IMR-90 (cell line): ENCODE results near the gene DOCK2. TPM values are rescaled to one million over a fixed set of nuclear protein-coding genes. Genes with fewer than 3 reads are reported as not detected.

Experiments
- ATAC-seq: fragments of 200-7000 bp; cut with Tn5 transposase; 2 replicates; pipeline ENCODE4 v1.9.1; 2020; ENCODE audit warnings: low read depth, mild to moderate bottlenecking, moderate library complexity
- BruUV-seq: library from RNA; stranded (reverse); fragments of 400-500 nt; replicated peaks from 2 replicates; lab custom pipeline; 2021; lab: Mats Ljungman, UMichigan
- CTCF ChIA-PET: fragments of 300-600 bp; formaldehyde crosslinking; extraction: SDS; loops from one replicate; lab custom pipeline; 2021; ENCODE audit warnings: antibody characterized with exemption; lab: Yijun Ruan, JAX
- POLR2A ChIA-PET: fragments of 300-600 bp; sonication (Branson Sonifier 250); formaldehyde crosslinking; loops from one replicate; lab custom pipeline; 2022; ENCODE audit warnings: antibody characterized with exemption; ENCODE audit not compliant: unreplicated experiment; lab: Charles Lee
- DNase-seq: peaks from one replicate; pipeline ENCODE4 v3.0.0; 2013
- H2AFZ ChIP-seq: replicated peaks from 2 replicates; pipeline ENCODE3; 2013; ENCODE audit warnings: low read length, mild to moderate bottlenecking; ENCODE audit not compliant: poor library complexity
- H2AK5ac ChIP-seq: 2 replicates; pipeline ENCODE4 v1.6.1; 2013; ENCODE audit warnings: low read depth, low read length, inconsistent platforms
- H2AK9ac ChIP-seq: replicated peaks from 2 replicates; pipeline ENCODE3; 2013; ENCODE audit warnings: mild to moderate bottlenecking, low read depth, low read length, moderate library complexity; ENCODE audit not compliant: poor library complexity
- H2BK120ac ChIP-seq: 2 replicates; pipeline ENCODE4 v1.6.1; 2013; ENCODE audit warnings: low read depth, low read length, inconsistent platforms
- H2BK15ac ChIP-seq: 3 replicates; pipeline ENCODE4 v1.6.1; 2013; ENCODE audit warnings: low read depth, low read length, inconsistent platforms
- H2BK20ac ChIP-seq: 2 replicates; pipeline ENCODE4 v1.6.1; 2013; ENCODE audit warnings: low read depth, mild to moderate bottlenecking, inconsistent platforms, low read length, moderate library complexity
- H2BK5ac ChIP-seq: 2 replicates; pipeline ENCODE4 v1.6.1; 2013; ENCODE audit warnings: mild to moderate bottlenecking, low read depth, low read length, inconsistent platforms; ENCODE audit not compliant: poor library complexity, severe bottlenecking
- H3K14ac ChIP-seq: replicated peaks from 2 replicates; pipeline ENCODE4 v1.6.1; 2013; ENCODE audit warnings: low read depth, low read length, inconsistent platforms
- H3K18ac ChIP-seq: 2 replicates; pipeline ENCODE4 v1.6.1; 2013; ENCODE audit warnings: low read depth, low read length, control low read depth
- H3K23ac ChIP-seq: 2 replicates; pipeline ENCODE4 v1.6.1; 2013; ENCODE audit warnings: low read depth, low read length, inconsistent platforms
- H3K27ac ChIP-seq: 2 replicates; pipeline ENCODE4 v1.5.1; 2013; ENCODE audit warnings: mild to moderate bottlenecking, control low read depth, low read length; ENCODE audit not compliant: insufficient read depth
- H3K27me3 ChIP-seq: 2 replicates; pipeline ENCODE4 v1.6.1; 2013; ENCODE audit warnings: low read length; ENCODE audit not compliant: control insufficient read depth, insufficient read depth
- H3K36me3 ChIP-seq: 2 replicates; pipeline ENCODE4 v1.6.1; 2013; ENCODE audit warnings: low read length, mixed read lengths; ENCODE audit not compliant: control insufficient read depth, insufficient read depth
- H3K4ac ChIP-seq: 2 replicates; pipeline ENCODE4 v1.6.1; 2013; ENCODE audit warnings: low read depth, low read length, inconsistent platforms
- H3K4me1 ChIP-seq: 2 replicates; pipeline ENCODE4 v1.6.1; 2013; ENCODE audit warnings: low read length, mixed read lengths; ENCODE audit not compliant: control insufficient read depth, insufficient read depth
- H3K4me2 ChIP-seq: 2 replicates; pipeline ENCODE4 v1.6.1; 2013; ENCODE audit warnings: low read depth, mild to moderate bottlenecking, control low read depth, low read length, moderate library complexity
- H3K4me3 ChIP-seq: 2 replicates; pipeline ENCODE4 v1.5.1; 2013; ENCODE audit warnings: low read depth, mild to moderate bottlenecking, control low read depth, low read length, moderate library complexity; ENCODE audit not compliant: insufficient read depth
- H3K56ac ChIP-seq: 2 replicates; pipeline ENCODE4 v1.6.1; 2013; ENCODE audit warnings: low read length, inconsistent platforms; ENCODE audit not compliant: insufficient read depth; ENCODE audit errors: extremely low read depth
- H3K79me1 ChIP-seq, 2 experiments: 2 replicates each; pipeline ENCODE4 v1.6.1; 2013; ENCODE audit warnings: low read length in 2 of 2, inconsistent platforms in 1 of 2, low read depth in 1 of 2
- H3K9ac ChIP-seq: 2 replicates; pipeline ENCODE4 v1.6.1; 2013; ENCODE audit warnings: low read depth, low read length, control low read depth
- H3K9me1 ChIP-seq: 2 replicates; pipeline ENCODE4 v1.6.1; 2013; ENCODE audit warnings: low read length, inconsistent platforms; ENCODE audit not compliant: insufficient read depth
- H3K9me3 ChIP-seq: 2 replicates; pipeline ENCODE4 v1.6.1; 2013; ENCODE audit warnings: low read length; ENCODE audit not compliant: control insufficient read depth, insufficient read depth
- H4K20me1 ChIP-seq: 2 replicates; pipeline ENCODE4 v1.6.1; 2013; ENCODE audit warnings: low read length, inconsistent platforms; ENCODE audit not compliant: insufficient read depth
- H4K5ac ChIP-seq: 2 replicates; pipeline ENCODE4 v1.6.1; 2013; ENCODE audit warnings: mild to moderate bottlenecking, low read depth, low read length, control low read depth
- H4K8ac ChIP-seq, 2 experiments: 2 replicates each; pipeline ENCODE4 v1.6.1; 2013; ENCODE audit warnings: low read depth in 2 of 2, low read length in 2 of 2, control low read depth in 1 of 2, inconsistent platforms in 1 of 2
- H4K91ac ChIP-seq: 2 replicates; pipeline ENCODE4 v1.6.1; 2013; ENCODE audit warnings: low read depth, low read length, inconsistent platforms; ENCODE audit not compliant: insufficient read depth
- BHLHE40 ChIP-seq: fragments of 150-350 bp; IDR thresholded peaks from 2 replicates; pipeline ENCODE4 v1.6.1; 2016; ENCODE audit warnings: mild to moderate bottlenecking, low read depth, low read length
- CEBPB ChIP-seq: IDR thresholded peaks from 2 replicates; pipeline ENCODE4 v1.6.1; 2012; ENCODE audit warnings: low read depth, low read length, improper control_type of control experiment
- CHD1 ChIP-seq: IDR thresholded peaks from 2 replicates; pipeline ENCODE4 v1.6.1; 2012; ENCODE audit warnings: low read depth, low read length, improper control_type of control experiment
- CTCF ChIP-seq: conservative IDR thresholded peaks from 2 replicates; pipeline ENCODE4 v1.5.1; 2012; ENCODE audit warnings: mild to moderate bottlenecking, low read depth, low read length, improper control_type of control experiment
- ELK1 ChIP-seq: fragments of 150-350 bp; IDR thresholded peaks from 2 replicates; pipeline ENCODE4 v1.6.1; 2016; ENCODE audit warnings: low read depth, mild to moderate bottlenecking, low read length, moderate library complexity, borderline replicate concordance
- FOS ChIP-seq: fragments of 150-350 bp; IDR thresholded peaks from 2 replicates; pipeline ENCODE4 v1.6.1; 2016; ENCODE audit warnings: low read depth, low read length
- MAFK ChIP-seq: IDR thresholded peaks from 2 replicates; pipeline ENCODE4 v1.6.1; 2012; ENCODE audit warnings: low read depth, low read length, improper control_type of control experiment
- MAZ ChIP-seq: IDR thresholded peaks from 2 replicates; pipeline ENCODE4 v1.6.1; 2012; ENCODE audit warnings: low read depth, mild to moderate bottlenecking, low read length, improper control_type of control experiment, moderate library complexity, borderline replicate concordance
- MXI1 ChIP-seq: IDR thresholded peaks from 2 replicates; pipeline ENCODE4 v1.6.1; 2012; ENCODE audit warnings: low read depth, mild to moderate bottlenecking, low read length, moderate library complexity, borderline replicate concordance
- NFE2L2 ChIP-seq: fragments of 150-350 bp; IDR thresholded peaks from 2 replicates; pipeline ENCODE4 v1.6.1; 2016; ENCODE audit warnings: low read depth, mild to moderate bottlenecking, low read length
- POLR2A ChIP-seq: IDR thresholded peaks from 2 replicates; pipeline ENCODE4 v1.6.1; 2012; ENCODE audit warnings: mild to moderate bottlenecking, low read depth, low read length
- RAD21 ChIP-seq: IDR thresholded peaks from 2 replicates; pipeline ENCODE4 v1.6.1; 2012; ENCODE audit warnings: low read length, improper control_type of control experiment
- RCOR1 ChIP-seq: IDR thresholded peaks from 2 replicates; pipeline ENCODE4 v1.6.1; 2012; ENCODE audit warnings: mild to moderate bottlenecking, low read length, improper control_type of control experiment; ENCODE audit not compliant: insufficient replicate concordance
- RFX5 ChIP-seq: IDR thresholded peaks from 2 replicates; pipeline ENCODE4 v1.8.0; 2012; ENCODE audit warnings: low read depth, mild to moderate bottlenecking, low read length, moderate library complexity
- SMC3 ChIP-seq: fragments of 150-350 bp; IDR thresholded peaks from 2 replicates; pipeline ENCODE4 v1.6.1; 2016; ENCODE audit warnings: low read depth, mild to moderate bottlenecking, antibody characterized with exemption, low read length, moderate library complexity
- USF2 ChIP-seq: fragments of 150-350 bp; IDR thresholded peaks from 2 replicates; pipeline ENCODE4 v1.6.1; 2017; ENCODE audit warnings: mild to moderate bottlenecking, antibody characterized with exemption, low read length, low read depth
- WGBS, 2 experiments: methylation state at CpG; one replicate each; pipeline versions ENCODE4 v1.1.5 to v1.1.7; 2013; ENCODE audit warnings: missing lambda C conversion rate in 2 of 2; ENCODE audit not compliant: insufficient read length in 1 of 2; ENCODE audit errors: extremely low coverage in 2 of 2; 5-methylcytosine and 5-hydroxymethylcytosine counted together
- dilution Hi-C: fragments of 300-500 bp; cut with HindIII; formaldehyde crosslinking; loops from one replicate; pipeline ENCODE4 v1.14.3; 2018; ENCODE audit warnings: low sequenced_read_pairs; ENCODE audit not compliant: unreplicated experiment
- in situ Hi-C: fragments of 300-500 bp; cut with MboI; formaldehyde crosslinking; loops from 3 replicates; pipeline ENCODE4 v1.14.3; 2019; ENCODE audit warnings: low sequenced_read_pairs, inconsistent platforms, mixed read lengths
- intact Hi-C: fragments of 100-400 bp; cut with micrococcal nuclease; formaldehyde crosslinking; loops from 2 replicates; pipeline ENCODE4 v1.10.0; 2022
- polyA plus RNA-seq, 3 experiments: library from polyadenylated mRNA; depleted of rRNA; stranded (reverse); fragments of >200 nt; gene quantifications; 2 replicates each; pipeline ENCODE4 v1.2.3, GENCODE V29; 2012; ENCODE audit warnings: low replicate concordance in 1 of 3
- total RNA-seq: library from RNA; depleted of rRNA; stranded (reverse); fragments of >200 nt; gene quantifications from 2 replicates; pipeline ENCODE4 v1.2.3, GENCODE V29; 2012

The DOCK2 gene
- total and polyA plus RNA-seq, 2 of the 4 experiments (the other 2 are of a cell fraction) = 0.72 to 3.0 TPM

GRCh38 chr5:169798438-169798837 is 161.4 kb downstream of the DOCK2 start:
- Histone ChIP-seq H4K5ac (no peak overlapping the region), H3K23ac (no peak overlapping the region), H3K4me3 (no peak overlapping the region), H4K20me1 (no peaks in the 10 kb centered on the region), H3K9ac (no peak overlapping the region), H2BK20ac (no peak overlapping the region), H3K27ac (no peak overlapping the region), H3K36me3 (no peaks in the 10 kb centered on the region), H3K79me1 (no peaks in the 10 kb centered on the region), H3K4me2 (no peak overlapping the region), H4K91ac (no peak overlapping the region), H2AK5ac (no peak overlapping the region; the same call in 1 of the 2 replicates), H2AFZ (no peak overlapping the region), H3K9me1 (peaks cover 4% of the 10 kb centered on the region; the same call in 1 of the 2 replicates), H2AK9ac (no peak overlapping the region), H3K9me3 (no peaks in the 10 kb centered on the region), H2BK15ac (peak overlapping the region; percentile 44; the same call in 2 of the 3 replicates), H2BK5ac (no peak overlapping the region), H3K18ac (no peak overlapping the region), H3K4me1 (peaks cover 4% of the 10 kb centered on the region), H3K4ac (no peak overlapping the region), H2BK120ac (no peak overlapping the region), H3K56ac (no peak overlapping the region), H4K8ac (no peak overlapping the region), H3K27me3 (no peaks in the 10 kb centered on the region), H3K14ac (no peak overlapping the region)
- ATAC-seq (no peak), DNase-seq (no peak)
- no CpG with 5 or more reads among the region's 2 CpGs for WGBS, 2 experiments
- dilution Hi-C loops = no loop called here
- TF ChIP-seq SMC3 = no peak
- no peak for TF ChIP-seq POLR2A
- no peak for TF ChIP-seq CHD1
- no peak for TF ChIP-seq BHLHE40
- no peak for TF ChIP-seq RFX5
- TF ChIP-seq MAFK = no peak
- TF ChIP-seq FOS = no peak
- TF ChIP-seq NFE2L2 = no peak
- no peak for TF ChIP-seq CTCF
- TF ChIP-seq RAD21 = no peak
- TF ChIP-seq USF2 = no peak
- no peak for TF ChIP-seq MAZ
- TF ChIP-seq MXI1 = no peak
- TF ChIP-seq CEBPB = no peak
- TF ChIP-seq ELK1 = no peak
- TF ChIP-seq RCOR1 = no peak
- POLR2A ChIA-PET = no interaction called here
- CTCF ChIA-PET = interaction anchor here (1.5 kb wide), 1 partner anchor 182 kb away, joined by 3 read pairs; no protein-coding TSS in a partner anchor
- in situ Hi-C loops = no loop called here
- BruUV-seq = no TSS peak
- intact Hi-C loops = no loop called here
